GM18505 (cell line): ENCODE results near the gene FRG2.
"Not testable (repeated sequence)": the region's sequence is repeated elsewhere in the genome, so short reads cannot be mapped to it uniquely, and the experiment has no call there.

Experiments
- ATAC-seq: cut with Tn5 transposase; IDR thresholded peaks from one replicate; pipeline ENCODE4 v1.9.1; 2021; ENCODE audit not compliant: unreplicated experiment
- POLR2A ChIP-seq: IDR thresholded peaks from 4 replicates; pipeline ENCODE4 v1.6.1; 2011; ENCODE audit warnings: borderline replicate concordance; ENCODE audit not compliant: insufficient read depth, insufficient read length; ENCODE audit errors: extremely low read depth

FRG2 gene

GRCh38 chr4:189981970-189982369, 45.1 kb downstream of the FRG2 start:
- no peak for ATAC-seq
- no peak for TF ChIP-seq POLR2A

- ATAC-seq: not testable (repeated sequence)
Measured at GRCh38 chr4:189980292-189980691, 46.8 kb downstream of the FRG2 start.

GRCh38 chr4:189979196-189980047, 47.6 kb downstream of the FRG2 start:
- no peak for ATAC-seq

More at GRCh38 chr4:189979196-189980047, 47.6 kb downstream of the FRG2 start:
- TF ChIP-seq POLR2A: no peak
